OCI-LY3 (cell line): ENCODE measurements around the gene ICAM2.

ENCODE experiments used
- H2AFZ ChIP-seq: fragments of 200-600, 300-600 bp; shearing (Covaris generic); 2 replicates; pipeline ENCODE4 v1.6.0; 2014; ENCODE audit warnings: antibody characterized with exemption, low read depth, low read length
- H3K27ac ChIP-seq: fragments of 200-600, 300-600 bp; sonication (generic); 2 replicates; pipeline ENCODE4 v1.5.1; 2014; ENCODE audit warnings: mild to moderate bottlenecking, low read length, moderate library complexity, mixed read lengths
- H3K27me3 ChIP-seq: fragments of 200-600, 300-600 bp; sonication (generic); 2 replicates; pipeline ENCODE4 v1.6.1; 2014; ENCODE audit warnings: low read depth, low read length, mixed read lengths
- H3K36me3 ChIP-seq: fragments of 200-600, 300-600 bp; sonication (generic); replicated peaks from 2 replicates; pipeline ENCODE3; 2014; ENCODE audit warnings: low read depth, low read length, mixed read lengths
- H3K4me1 ChIP-seq: fragments of 300-600, 200-600 bp; sonication (generic); 2 replicates; pipeline ENCODE4 v1.6.1; 2014; ENCODE audit warnings: low read length, mixed read lengths
- H3K4me2 ChIP-seq: fragments of 200-600, 300-600 bp; sonication (generic); 2 replicates; pipeline ENCODE4 v1.6.1; 2014; ENCODE audit warnings: low read length, mixed read lengths
- H3K4me3 ChIP-seq: fragments of 300-600, 200-600 bp; sonication (generic); 2 replicates; pipeline ENCODE4 v1.5.1; 2014; ENCODE audit warnings: antibody characterized with exemption, mild to moderate bottlenecking, low read length, moderate library complexity
- H3K79me2 ChIP-seq: fragments of 300-600, 200-600 bp; shearing (Covaris generic); 2 replicates; pipeline ENCODE4 v1.6.1; 2014; ENCODE audit warnings: mild to moderate bottlenecking, low read length, mixed read lengths
- H3K9ac ChIP-seq: fragments of 300-600, 200-600 bp; shearing (Covaris generic); 2 replicates; pipeline ENCODE4 v1.6.0; 2014; ENCODE audit warnings: mild to moderate bottlenecking, low read length, moderate library complexity
- H3K9me3 ChIP-seq: fragments of 200-600, 300-600 bp; shearing (Covaris generic); 2 replicates; pipeline ENCODE4 v1.6.1; 2014; ENCODE audit warnings: low read length, mixed read lengths; ENCODE audit not compliant: insufficient read depth
- H4K20me1 ChIP-seq: fragments of 200-600, 300-600 bp; sonication (generic); 2 replicates; pipeline ENCODE4 v1.6.1; 2016; ENCODE audit warnings: low read length, mixed read lengths; ENCODE audit not compliant: insufficient read depth
- EZH2phosphoT487 ChIP-seq: fragments of 200-600 bp; shearing (Covaris generic); IDR thresholded peaks from 2 replicates; pipeline ENCODE4 v1.6.1; 2018; ENCODE audit warnings: antibody characterized with exemption, mixed run types, low read depth
- TF ChIP-seq, protein P1 (sequence below): fragments of 200-600, 300-600 bp; sonication (generic); IDR thresholded peaks from 2 replicates; pipeline ENCODE4 v1.5.1; 2014; ENCODE audit warnings: antibody characterized with exemption, low read length, low read depth

The ICAM2 gene

GRCh38 chr17:64037180-64037579, 16.7 kb upstream of the ICAM2 start:
- Histone ChIP-seq H3K36me3 (peaks cover 36% of the 10 kb centered on the region), H3K4me3 (no peak overlapping the region)
- TF ChIP-seq, protein P1, sequence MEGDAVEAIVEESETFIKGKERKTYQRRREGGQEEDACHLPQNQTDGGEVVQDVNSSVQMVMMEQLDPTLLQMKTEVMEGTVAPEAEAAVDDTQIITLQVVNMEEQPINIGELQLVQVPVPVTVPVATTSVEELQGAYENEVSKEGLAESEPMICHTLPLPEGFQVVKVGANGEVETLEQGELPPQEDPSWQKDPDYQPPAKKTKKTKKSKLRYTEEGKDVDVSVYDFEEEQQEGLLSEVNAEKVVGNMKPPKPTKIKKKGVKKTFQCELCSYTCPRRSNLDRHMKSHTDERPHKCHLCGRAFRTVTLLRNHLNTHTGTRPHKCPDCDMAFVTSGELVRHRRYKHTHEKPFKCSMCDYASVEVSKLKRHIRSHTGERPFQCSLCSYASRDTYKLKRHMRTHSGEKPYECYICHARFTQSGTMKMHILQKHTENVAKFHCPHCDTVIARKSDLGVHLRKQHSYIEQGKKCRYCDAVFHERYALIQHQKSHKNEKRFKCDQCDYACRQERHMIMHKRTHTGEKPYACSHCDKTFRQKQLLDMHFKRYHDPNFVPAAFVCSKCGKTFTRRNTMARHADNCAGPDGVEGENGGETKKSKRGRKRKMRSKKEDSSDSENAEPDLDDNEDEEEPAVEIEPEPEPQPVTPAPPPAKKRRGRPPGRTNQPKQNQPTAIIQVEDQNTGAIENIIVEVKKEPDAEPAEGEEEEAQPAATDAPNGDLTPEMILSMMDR, result no peak
- TF ChIP-seq EZH2phosphoT487, result no peak

DNA sequence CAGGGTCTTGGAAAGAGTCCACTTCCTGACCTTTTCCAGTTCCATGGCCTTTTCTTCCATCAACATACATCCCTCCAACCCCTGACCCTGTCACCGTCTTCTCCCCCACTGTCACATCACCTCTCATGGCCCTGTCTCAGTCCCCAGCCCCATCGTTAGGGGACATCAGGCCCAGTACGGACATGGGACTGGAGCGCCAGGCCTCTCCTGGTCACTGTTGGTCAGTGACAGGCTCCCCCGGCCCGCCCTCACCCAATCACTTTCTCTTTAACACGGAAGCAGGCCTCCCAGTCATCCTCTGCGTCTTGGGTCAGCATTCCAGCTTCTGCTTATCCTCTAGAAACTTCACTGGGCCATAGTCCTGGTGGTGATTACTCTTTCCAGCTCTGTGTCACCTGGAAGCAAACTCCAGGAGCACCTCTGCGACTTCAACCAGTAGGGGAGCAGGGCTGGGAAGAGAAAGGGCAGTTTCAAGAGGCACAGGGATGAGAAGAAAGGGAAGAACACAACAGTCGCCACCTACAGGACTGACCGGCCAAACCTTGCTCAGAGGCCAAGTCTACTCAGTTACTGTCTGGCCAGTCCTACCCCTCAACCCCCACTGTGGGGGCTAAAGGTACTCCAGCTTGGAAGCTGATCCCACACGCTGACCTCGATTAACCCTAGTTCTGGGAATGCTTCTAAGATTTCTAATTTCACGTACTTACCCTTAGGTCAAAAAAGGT, 15.9 kb upstream of the ICAM2 start:
- H3K9ac ChIP-seq, result no peak overlapping the region
- H3K27ac ChIP-seq, result no peak overlapping the region
- no peaks in the 10 kb centered on the region for H4K20me1 ChIP-seq
- no peak overlapping the region for H3K4me2 ChIP-seq
- H3K4me3 ChIP-seq, result no peak overlapping the region
- H2AFZ ChIP-seq, result no peak overlapping the region
- H3K9me3 ChIP-seq, result no peaks in the 10 kb centered on the region
- no peaks in the 10 kb centered on the region for H3K79me2 ChIP-seq
- TF ChIP-seq, protein P1, result no peak
- TF ChIP-seq EZH2phosphoT487, result no peak
- H3K27me3 ChIP-seq, result no peaks in the 10 kb centered on the region
- no peaks in the 10 kb centered on the region for H3K4me1 ChIP-seq
- H3K36me3 ChIP-seq, result peaks cover 28% of the 10 kb centered on the region

More at GRCh38 chr17:64037180-64037579, 16.7 kb upstream of the ICAM2 start:
- H3K27ac ChIP-seq, result no peak overlapping the region
- no peaks in the 10 kb centered on the region for H3K27me3 ChIP-seq
- H3K4me2 ChIP-seq, result no peak overlapping the region
- no peaks in the 10 kb centered on the region for H3K4me1 ChIP-seq
- no peak overlapping the region for H3K9ac ChIP-seq
- no peaks in the 10 kb centered on the region for H3K79me2 ChIP-seq
- no peaks in the 10 kb centered on the region for H4K20me1 ChIP-seq
- no peak overlapping the region for H2AFZ ChIP-seq
- H3K9me3 ChIP-seq, result no peaks in the 10 kb centered on the region

- TF ChIP-seq, protein P1, result no peak
- TF ChIP-seq EZH2phosphoT487, result no peak
- no peaks in the 10 kb centered on the region for H4K20me1 ChIP-seq
- H3K9ac ChIP-seq, result no peak overlapping the region
- peaks cover 4% of the 10 kb centered on the region; the same call in 1 of the 2 replicates for H3K4me1 ChIP-seq
- no peak overlapping the region for H3K27ac ChIP-seq
- no peak overlapping the region for H3K4me2 ChIP-seq
- H3K36me3 ChIP-seq, result peaks cover 2% of the 10 kb centered on the region
- no peaks in the 10 kb centered on the region for H3K27me3 ChIP-seq
- H3K79me2 ChIP-seq, result no peaks in the 10 kb centered on the region
- H2AFZ ChIP-seq, result no peak overlapping the region
- H3K4me3 ChIP-seq, result no peak overlapping the region
- H3K9me3 ChIP-seq, result no peaks in the 10 kb centered on the region
Observed at GRCh38 chr17:64032081-64032480, 11.6 kb upstream of the ICAM2 start.

DNA sequence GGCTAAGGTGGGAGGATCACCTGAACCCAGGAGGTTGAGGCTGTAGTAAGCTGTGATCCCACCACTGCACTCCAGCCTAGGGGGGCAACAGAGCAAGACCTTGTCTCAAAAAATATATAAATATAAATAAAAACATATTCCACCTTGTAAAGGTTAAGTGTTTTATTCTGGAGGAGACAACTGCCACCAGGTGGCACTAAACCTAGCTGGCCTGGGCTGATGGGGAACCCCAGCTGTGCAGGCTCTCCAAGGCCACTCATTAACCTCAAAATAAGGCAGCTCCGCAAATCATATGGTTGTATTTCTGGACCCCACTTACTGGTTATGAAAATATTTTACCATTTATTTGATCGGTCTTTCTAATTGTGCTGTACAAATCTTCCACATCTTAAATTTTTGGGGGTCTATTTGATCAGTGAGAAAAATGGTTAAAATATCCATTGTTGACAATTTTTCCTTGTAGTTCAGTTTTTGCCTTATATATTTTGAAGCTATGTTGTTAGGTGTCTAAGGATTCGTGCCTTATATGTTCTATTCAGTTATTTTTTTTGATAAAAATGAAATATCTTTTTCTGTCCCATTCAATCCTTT, 8.5 kb upstream of the ICAM2 start:
- Histone ChIP-seq H3K4me3 (no peak overlapping the region), H3K79me2 (no peaks in the 10 kb centered on the region), H3K4me2 (no peak overlapping the region), H3K9me3 (no peaks in the 10 kb centered on the region), H3K36me3 (no peaks in the 10 kb centered on the region), H4K20me1 (no peaks in the 10 kb centered on the region), H3K9ac (no peak overlapping the region), H3K27ac (no peak overlapping the region), H3K27me3 (no peaks in the 10 kb centered on the region), H3K4me1 (peaks cover 18% of the 10 kb centered on the region), H2AFZ (no peak overlapping the region)
- TF ChIP-seq, protein P1, result peak; percentile 63
- no peak for TF ChIP-seq EZH2phosphoT487
